Measurements from ENCODE around the gene HNRNPC.

Gene HNRNPC

GRCh38 chr14:21269252-21270046 is at the start of gene HNRNPC:
TSS of gene HNRNPC (minus strand) at chr14:21269442. CDS start at chr14:21234193, 35,249 bp downstream.
- Histone ChIP-seq H3K27ac (peak within 1 kb of the TSS; percentile 93 to 100 (median 98)), H3K36me3 (peaks cover 38 to 44% (median 42%) of the 10 kb centered on the region in 11 experiments; a peak in 21 of 22 replicates), H3K9ac (peak within 1 kb of the TSS; percentile 94 to 100 (median 99)), H3K4me2 (peak within 1 kb of the TSS; percentile 73 to 93 (median 89)), H3K4me1 (peaks cover 32 to 40% (median 35%) of the 10 kb centered on the region in 10 experiments), H3K9me3 (replicated peaks in 1 of 11) (no peaks in the 10 kb centered on the region), H4K20me1 (peaks cover 42 to 47% (median 46%) of the 10 kb centered on the region in 11 experiments), H3K4me3 (peak within 1 kb of the TSS; percentile 84 to 96 (median 91)), H3K27me3 (no peaks in the 10 kb centered on the region)
- TF ChIP-seq Cebpa-rat (IDR thresholded peaks at IDR 0.05), result peak in 4 of 11 experiments; percentile 40 to 67 (median 52); a peak in 4 of 22 replicates

GRCh38 chr14:21317398-21317797 is 48.2 kb upstream of the HNRNPC start:
- no peaks in the 10 kb centered on the region for H3K27me3 ChIP-seq
- H3K9me3 ChIP-seq (replicated peaks in 1 of 11), result no peaks in the 10 kb centered on the region
- H3K4me1 ChIP-seq, result peaks cover 20 to 64% (median 44%) of the 10 kb centered on the region in 10 experiments
- no peaks in the 10 kb centered on the region for H4K20me1 ChIP-seq
- H3K36me3 ChIP-seq, result no peaks in the 10 kb centered on the region
- H3K9ac ChIP-seq, result peak overlapping the region in 4 of 11 experiments; percentile 14 to 40 (median 36); a peak in 5 of 22 replicates
- peak overlapping the region in 10 of 11 experiments; percentile 2 to 76 (median 41); a peak in 17 of 22 replicates for H3K4me2 ChIP-seq
- no peak for TF ChIP-seq Cebpa-rat (IDR thresholded peaks at IDR 0.05)
- H3K4me3 ChIP-seq, result no peak overlapping the region
- H3K27ac ChIP-seq, result peak overlapping the region in 8 of 11 experiments; percentile 35 to 87 (median 64); a peak in 16 of 22 replicates

- Histone ChIP-seq H3K27me3 (no peaks in the 10 kb centered on the region), H3K27ac (no peak overlapping the region), H3K4me2 (0 out of 22 replicates have a peak overlapping the region, but pooled peaks of 1 of the 11 experiments have one; percentile 19), H3K9me3 (replicated peaks in 1 of 11) (no peaks in the 10 kb centered on the region), H3K36me3 (no peaks in the 10 kb centered on the region), H4K20me1 (no peaks in the 10 kb centered on the region), H3K9ac (no peak overlapping the region), H3K4me3 (no peak overlapping the region), H3K4me1 (peaks cover 17 to 46% (median 29%) of the 10 kb centered on the region in 10 experiments)
- TF ChIP-seq Cebpa-rat (IDR thresholded peaks at IDR 0.05), result no peak
Measured at GRCh38 chr14:21313512-21313911, 44.3 kb upstream of the HNRNPC start.

- no peak overlapping the region for H3K4me2 ChIP-seq
- no peak overlapping the region for H3K27ac ChIP-seq
- H3K36me3 ChIP-seq, result no peaks in the 10 kb centered on the region
- H3K27me3 ChIP-seq, result no peaks in the 10 kb centered on the region
- no peak overlapping the region for H3K4me3 ChIP-seq
- no peaks in the 10 kb centered on the region for H4K20me1 ChIP-seq
- H3K9ac ChIP-seq, result no peak overlapping the region
- TF ChIP-seq Cebpa-rat (IDR thresholded peaks at IDR 0.05), result no peak
- no peaks in the 10 kb centered on the region for H3K9me3 ChIP-seq (replicated peaks in 1 of 11)
- peaks cover 18 to 36% (median 24%) of the 10 kb centered on the region in 10 experiments for H3K4me1 ChIP-seq
Measured at GRCh38 chr14:21311614-21312013, 42.4 kb upstream of the HNRNPC start.

- Histone ChIP-seq H3K4me3 (no peak overlapping the region), H3K27ac (no peak overlapping the region), H3K4me1 (peaks cover 10 to 28% (median 20%) of the 10 kb centered on the region in 10 experiments; a peak in 19 of 20 replicates), H4K20me1 (no peaks in the 10 kb centered on the region), H3K9ac (no peak overlapping the region), H3K36me3 (no peaks in the 10 kb centered on the region), H3K4me2 (no peak overlapping the region), H3K9me3 (replicated peaks in 1 of 11) (no peaks in the 10 kb centered on the region), H3K27me3 (no peaks in the 10 kb centered on the region)
- no peak for TF ChIP-seq Cebpa-rat (IDR thresholded peaks at IDR 0.05)
Measured at GRCh38 chr14:21309956-21310355, 40.7 kb upstream of the HNRNPC start.

- Histone ChIP-seq H3K4me1 (peaks cover 10 to 28% (median 20%) of the 10 kb centered on the region in 10 experiments; a peak in 19 of 20 replicates), H3K9me3 (replicated peaks in 1 of 11) (no peaks in the 10 kb centered on the region), H3K4me2 (peak overlapping the region; percentile 57 to 91 (median 74)), H3K27ac (peak overlapping the region in 10 of 11 experiments; percentile 28 to 81 (median 70); a peak in 19 of 22 replicates), H3K36me3 (no peaks in the 10 kb centered on the region), H4K20me1 (no peaks in the 10 kb centered on the region), H3K4me3 (peak overlapping the region; percentile 30 to 60 (median 46)), H3K9ac (peak overlapping the region in 10 of 11 experiments; percentile 4 to 64 (median 53); a peak in 16 of 22 replicates), H3K27me3 (no peaks in the 10 kb centered on the region)
- no peak for TF ChIP-seq Cebpa-rat (IDR thresholded peaks at IDR 0.05)
Measured at GRCh38 chr14:21309238-21309636, 40.0 kb upstream of the HNRNPC start.

- H3K27me3 ChIP-seq, result no peaks in the 10 kb centered on the region
- H3K4me1 ChIP-seq, result peaks cover 10 to 27% (median 20%) of the 10 kb centered on the region in 10 experiments; a peak in 19 of 20 replicates
- no peaks in the 10 kb centered on the region for H4K20me1 ChIP-seq
- peak overlapping the region in 10 of 11 experiments; percentile 28 to 81 (median 70); a peak in 19 of 22 replicates for H3K27ac ChIP-seq
- no peak for TF ChIP-seq Cebpa-rat (IDR thresholded peaks at IDR 0.05)
- H3K36me3 ChIP-seq, result no peaks in the 10 kb centered on the region
- no peaks in the 10 kb centered on the region; a peak in 1 of 22 replicates for H3K9me3 ChIP-seq (replicated peaks in 1 of 11)
- peak overlapping the region; percentile 57 to 91 (median 74) for H3K4me2 ChIP-seq
- peak overlapping the region; percentile 4 to 64 (median 53); a peak in 17 of 22 replicates for H3K9ac ChIP-seq
- H3K4me3 ChIP-seq, result peak overlapping the region; percentile 30 to 60 (median 46)
Measured at GRCh38 chr14:21308479-21309237, 39.4 kb upstream of the HNRNPC start.

GRCh38 chr14:21308132-21308478 is 38.9 kb upstream of the HNRNPC start:
- Histone ChIP-seq H3K4me3 (peak overlapping the region in 9 of 10 experiments; percentile 30 to 60 (median 47); a peak in 11 of 20 replicates), H3K9me3 (replicated peaks in 1 of 11) (no peaks in the 10 kb centered on the region; a peak in 1 of 22 replicates), H4K20me1 (no peaks in the 10 kb centered on the region), H3K36me3 (no peaks in the 10 kb centered on the region), H3K4me2 (peak overlapping the region; percentile 57 to 91 (median 74); a peak in 21 of 22 replicates), H3K4me1 (peaks cover 7 to 24% (median 20%) of the 10 kb centered on the region in 10 experiments; a peak in 19 of 20 replicates), H3K27ac (peak overlapping the region in 9 of 11 experiments; percentile 64 to 81 (median 70); a peak in 15 of 22 replicates), H3K27me3 (no peaks in the 10 kb centered on the region), H3K9ac (peak overlapping the region in 9 of 11 experiments; percentile 30 to 64 (median 53); a peak in 9 of 22 replicates)
- TF ChIP-seq Cebpa-rat (IDR thresholded peaks at IDR 0.05), result no peak

All from BLaER1 treated with 17β-estradiol and CSF1 and Interleukin-3, amounts not matched to agents 10 nM and 100 nM (cell line).